COLO668 (cell line): ENCODE data around the gene ESD.

Experiments
- DNase-seq: peaks from one replicate; lab custom pipeline; 2025; ENCODE audit not compliant: unreplicated experiment; lab: John Stamatoyannopoulos, UW

ESD gene

GRCh38 chr13:46747031-46747820 lies 49.7 kb downstream of the ESD start:
- DNase-seq: no peak

GRCh38 chr13:46745706-46746105 lies 51.3 kb downstream of the ESD start:
- no peak for DNase-seq

- no peak for DNase-seq
Measured at GRCh38 chr13:46745062-46745461, 51.9 kb downstream of the ESD start.

- no peak for DNase-seq
Measured at GRCh38 chr13:46743191-46743590, 53.8 kb downstream of the ESD start.

- no peak for DNase-seq
Measured at GRCh38 chr13:46739447-46740098, 57.4 kb downstream of the ESD start.

GRCh38 chr13:46738766-46739165 lies 58.2 kb downstream of the ESD start:
- DNase-seq: no peak

- no peak for DNase-seq
Measured at GRCh38 chr13:46738055-46738454, 58.9 kb downstream of the ESD start.

GRCh38 chr13:46736541-46737310 lies 60.2 kb downstream of the ESD start:
- no peak for DNase-seq

GRCh38 chr13:46735425-46735824 lies 61.5 kb downstream of the ESD start:
- no peak for DNase-seq

- DNase-seq: no peak
Measured at GRCh38 chr13:46731535-46731934, 65.4 kb downstream of the ESD start.

- DNase-seq: no peak
Measured at GRCh38 chr13:46728777-46729176, 68.2 kb downstream of the ESD start.

- DNase-seq: no peak
Measured at GRCh38 chr13:46726347-46726746, 70.6 kb downstream of the ESD start.
